EH (cell line): ENCODE measurements around the gene STRADA.
A peak's percentile ranks its signal among the peaks of the same experiment; 100 is the strongest.

Source experiments
- DNase-seq: peaks from one replicate; pipeline ENCODE4 v3.0.0-alpha.2; 2015; ENCODE audit warnings: low read depth

The STRADA gene

DNA sequence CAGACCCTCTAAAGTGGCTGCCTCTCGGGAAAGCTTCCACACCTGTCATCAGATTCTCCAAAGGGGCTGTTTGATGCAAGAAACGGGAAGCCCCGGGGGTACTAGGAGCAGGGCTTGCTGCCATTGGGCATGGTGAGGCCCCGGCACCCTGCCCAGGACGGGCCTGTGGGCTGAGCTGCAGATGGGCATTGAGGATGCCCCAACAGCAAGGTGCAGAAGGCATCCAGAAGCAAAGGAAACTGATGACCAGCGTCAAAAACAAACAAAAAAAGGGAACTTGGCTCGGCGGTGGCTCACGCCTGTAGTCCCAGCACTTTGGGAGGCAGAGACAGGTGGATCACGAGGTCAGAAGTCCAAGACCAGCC, 40.2 kb downstream of the STRADA start:
- no peak for DNase-seq

DNA sequence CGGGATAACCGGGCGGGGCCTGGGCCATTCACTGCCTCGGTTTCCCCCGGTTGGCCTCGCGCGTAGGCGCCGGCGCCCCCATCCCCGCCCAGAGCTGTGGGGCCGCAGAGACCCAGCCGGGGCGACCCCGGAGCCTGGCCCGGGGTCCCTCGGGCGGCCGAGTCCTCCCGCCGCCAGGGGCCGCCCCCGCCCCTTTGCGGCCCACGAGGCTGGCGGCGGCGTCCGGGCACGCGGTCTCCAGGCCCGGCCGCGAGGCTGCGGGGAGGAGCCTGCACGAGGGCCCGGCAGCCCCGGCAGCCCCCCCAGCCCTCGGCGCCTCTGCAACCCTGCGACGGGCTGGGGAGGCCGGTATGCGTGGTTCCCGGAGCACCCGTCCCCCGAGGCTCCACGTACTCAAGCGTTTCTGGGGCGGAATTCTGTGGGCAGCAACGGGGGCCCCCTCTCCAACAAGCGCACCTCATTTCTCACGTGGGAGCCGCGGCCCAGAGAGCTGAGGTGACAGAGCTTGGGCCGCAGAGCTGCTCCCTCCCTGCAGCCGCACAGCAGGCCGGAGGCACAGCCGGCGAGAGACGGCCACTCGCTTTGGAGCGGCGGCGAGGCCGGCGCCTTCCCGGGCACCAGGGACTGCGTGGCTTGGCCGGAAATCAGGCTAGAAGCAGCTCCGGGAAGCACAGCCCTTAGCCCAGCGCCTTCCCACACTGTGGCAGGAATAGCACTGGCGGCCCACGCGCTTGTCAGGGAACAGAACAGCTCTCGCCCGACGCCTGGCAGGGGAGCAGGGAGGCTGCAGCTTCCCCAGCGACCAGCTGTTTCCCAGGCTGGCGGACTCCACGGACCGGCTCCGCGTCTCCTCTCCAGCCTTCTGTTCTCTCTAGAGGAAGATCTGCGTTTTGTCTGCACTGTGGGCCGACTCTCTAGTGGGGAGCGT, 40.8 kb downstream of the STRADA start:
- DNase-seq = peak; percentile 56

DNA sequence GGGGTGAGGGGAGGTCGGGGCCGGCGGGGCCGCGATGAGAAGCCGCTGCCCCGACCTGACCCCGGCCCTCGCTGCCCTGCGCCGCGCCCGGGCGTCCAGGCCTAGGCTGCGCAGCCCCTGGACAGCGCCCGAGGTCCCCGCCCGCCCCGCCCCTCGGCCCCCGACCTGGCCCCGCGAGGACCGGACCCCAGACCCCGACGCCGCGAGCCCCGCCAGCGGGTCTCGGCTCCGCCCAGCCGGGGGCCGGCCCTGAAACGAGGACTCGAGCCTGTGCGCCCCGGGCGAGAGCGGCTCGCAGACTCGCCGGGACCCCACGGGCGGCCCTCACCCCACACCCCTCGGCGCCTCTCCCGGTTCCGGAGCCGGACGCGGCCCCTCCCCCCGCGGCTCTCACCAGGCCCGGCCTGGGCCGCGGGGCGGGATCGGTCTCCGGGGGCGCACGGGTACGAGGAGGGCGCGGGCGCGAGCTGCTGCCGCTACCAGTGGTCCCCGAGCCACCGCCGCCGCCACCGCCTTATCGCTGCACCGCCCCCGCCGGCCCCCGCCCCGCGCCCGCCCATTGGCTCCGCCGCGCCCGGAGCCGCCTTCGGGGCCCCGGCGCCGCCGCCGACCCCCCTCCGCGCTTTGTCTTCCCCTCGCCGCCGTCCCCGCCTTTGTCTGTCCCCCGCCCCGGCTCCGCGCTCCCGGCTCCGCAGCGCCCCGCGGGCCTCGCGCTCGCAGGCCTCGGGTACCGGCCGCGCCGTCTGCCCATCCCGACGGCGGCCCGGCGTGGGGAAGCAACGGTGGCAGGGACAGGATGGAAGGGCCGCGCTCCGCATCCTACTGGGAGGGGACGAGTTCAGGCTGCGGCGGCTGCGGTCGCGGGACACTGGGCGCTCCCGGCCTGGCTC, 41.7 kb downstream of the STRADA start, which contains the start of gene LIMD2:
TSS of gene LIMD2 (minus strand) at position 488 of the 890 bp plus-strand sequence. CDS start 827 bp downstream, outside the sequence.
- peak; percentile 56 for DNase-seq

DNA sequence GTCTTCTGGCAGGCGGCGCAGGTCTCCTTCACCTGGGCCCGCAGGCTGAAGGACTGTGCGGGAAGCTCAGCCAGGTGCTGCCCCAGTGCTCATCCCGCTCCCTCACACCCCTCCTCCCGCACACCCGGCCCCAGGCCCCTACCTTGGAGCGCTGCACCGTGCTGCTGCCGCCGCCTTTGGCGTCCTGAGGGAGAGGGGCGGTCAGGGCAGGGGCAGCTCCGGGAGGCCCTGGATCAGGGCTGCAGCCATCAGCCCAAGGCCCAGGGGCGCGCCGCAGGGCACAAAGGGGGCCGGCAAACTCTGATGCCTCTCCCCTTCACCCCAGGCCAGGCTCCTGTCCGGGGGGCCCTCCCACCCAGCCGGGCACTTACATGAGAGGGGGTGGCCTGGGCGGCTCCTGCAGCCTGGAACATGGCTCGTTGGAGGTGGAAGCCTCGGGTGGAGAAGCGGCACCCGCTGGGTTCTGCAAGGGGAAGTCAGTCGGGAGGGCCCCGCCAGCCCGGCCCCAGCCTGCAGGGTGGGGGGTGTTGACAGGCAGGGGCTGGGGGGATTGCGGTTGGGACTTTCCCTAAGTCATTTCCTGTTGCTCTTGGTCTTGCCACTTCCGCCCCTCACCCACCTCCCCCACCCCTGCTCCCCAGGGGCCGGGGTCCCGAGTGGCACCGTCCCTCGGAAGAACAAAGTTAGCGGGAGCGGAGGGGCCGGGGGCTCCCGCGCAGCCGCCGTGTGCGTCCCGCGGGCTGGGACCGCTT, 42.5 kb downstream of the STRADA start:
- peak; percentile 50 for DNase-seq

DNA sequence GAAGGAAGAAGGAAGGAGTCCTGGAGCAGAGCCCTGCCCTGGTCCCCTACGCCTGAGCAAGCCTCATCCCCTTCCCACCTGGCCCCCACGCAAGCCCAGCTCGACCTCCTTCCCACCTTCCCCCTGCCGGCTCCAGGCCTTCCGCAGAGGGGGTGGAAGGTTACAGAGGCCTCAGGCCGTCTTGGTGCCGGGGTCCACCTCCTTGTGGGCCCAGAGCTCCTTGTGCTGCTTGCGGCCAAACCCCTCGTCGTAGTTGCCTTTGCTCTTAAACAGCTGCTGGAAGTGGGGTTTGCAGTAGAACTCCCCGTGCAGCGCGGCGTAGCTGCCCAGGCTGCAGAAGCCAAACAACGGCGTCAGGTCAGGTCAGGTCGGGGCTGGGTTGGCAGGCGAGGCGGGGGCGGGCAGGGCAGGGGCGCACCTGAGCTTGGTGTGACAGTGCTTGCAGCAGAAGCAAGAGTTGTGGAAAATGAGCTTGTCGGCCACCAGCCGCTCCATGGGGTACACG, 43.2 kb downstream of the STRADA start:
- DNase-seq = no peak

DNA sequence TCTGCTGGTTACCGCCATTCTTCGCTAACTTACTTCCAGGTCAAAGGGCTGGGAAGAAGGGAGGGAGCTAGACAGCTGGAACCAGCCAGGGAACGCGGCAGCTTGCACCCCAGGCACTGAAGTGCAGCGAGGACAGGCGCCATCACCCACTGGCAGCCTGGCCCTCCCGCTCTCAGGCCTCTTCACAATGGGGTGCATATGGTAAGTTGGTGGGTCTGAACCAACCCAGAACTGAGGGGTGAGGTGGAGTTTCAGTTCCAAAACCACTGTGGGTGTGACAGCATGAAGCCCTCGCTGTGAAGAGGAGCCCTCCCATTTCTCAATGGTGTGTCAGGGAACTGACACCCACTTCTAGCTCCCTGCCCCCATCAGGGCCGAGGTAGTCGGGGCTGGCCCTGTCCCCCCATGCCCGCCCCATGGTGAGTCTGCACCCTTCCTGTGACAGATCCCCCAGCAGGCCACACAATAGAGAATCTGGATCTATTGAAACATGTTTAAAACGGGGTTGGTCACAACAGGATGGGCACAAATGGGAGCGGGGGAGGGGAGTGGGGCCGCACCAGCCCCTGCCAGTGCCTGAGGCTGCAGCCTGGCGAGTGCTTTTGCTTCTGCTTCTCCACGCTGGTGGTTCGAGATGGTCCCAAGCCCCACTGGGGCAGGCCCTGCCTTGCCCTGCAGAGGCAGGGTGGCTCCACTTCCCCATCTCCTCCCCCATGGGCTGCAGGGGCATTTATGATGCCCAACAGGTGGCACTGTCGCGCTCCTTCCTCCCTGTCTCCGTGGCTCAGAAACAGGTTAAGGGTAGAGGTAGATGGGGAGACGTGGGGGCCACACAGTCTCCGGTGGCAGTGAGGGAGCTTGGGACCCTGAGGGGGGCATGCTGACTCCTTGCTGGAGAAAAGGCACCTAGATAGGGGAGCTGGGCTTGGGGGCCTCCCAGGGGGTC, 44.0 kb downstream of the STRADA start:
- peak; percentile 43 for DNase-seq

DNA sequence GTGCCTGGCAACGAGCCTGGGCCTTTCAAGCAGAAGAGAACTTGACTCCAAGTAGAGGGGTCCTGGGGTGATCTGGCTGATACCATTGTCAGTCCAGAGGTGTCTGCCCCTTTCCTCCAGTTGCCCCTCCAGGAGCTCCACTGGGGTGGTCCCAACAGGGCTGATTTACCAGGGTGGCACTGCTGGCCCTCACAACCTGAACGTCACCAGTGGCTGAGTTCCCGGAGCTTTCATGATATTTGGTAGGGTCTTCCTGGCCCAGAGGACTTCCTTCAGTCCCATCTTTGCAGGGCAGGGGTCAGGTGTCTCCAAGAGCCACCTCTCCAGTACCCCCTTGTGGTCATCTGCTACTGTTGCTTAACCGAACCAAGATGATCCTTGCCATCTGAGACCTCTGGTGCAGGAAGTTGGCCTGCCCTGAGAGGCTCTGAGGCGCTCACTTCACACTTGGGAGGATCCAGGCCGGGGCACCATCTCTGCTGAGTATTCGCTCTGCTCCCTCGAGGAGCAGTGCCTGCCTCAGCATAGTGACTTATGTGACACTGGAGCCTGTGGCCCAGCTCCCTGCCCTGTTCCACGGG, 45.1 kb downstream of the STRADA start:
- DNase-seq = peak; percentile 49

DNA sequence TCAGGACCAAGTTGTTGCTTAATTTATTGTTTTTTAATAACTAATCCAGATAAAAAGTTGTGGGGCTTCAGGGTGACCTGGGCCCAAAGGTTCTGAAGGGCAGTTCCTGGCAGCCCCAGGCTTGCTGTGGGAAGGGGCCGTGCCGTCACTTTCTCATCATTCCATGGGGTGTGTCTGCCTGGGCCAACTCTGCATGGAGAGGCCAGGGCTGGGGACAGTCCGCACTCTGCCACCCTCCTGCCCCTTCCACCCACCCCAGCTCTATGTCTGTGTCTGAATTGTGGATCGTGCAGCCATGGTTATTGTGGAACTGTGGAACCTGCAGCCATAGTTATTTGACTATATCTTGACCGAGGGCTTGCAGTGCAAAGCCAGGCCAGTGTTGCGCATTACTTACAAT, 45.7 kb downstream of the STRADA start:
- DNase-seq = no peak

DNA sequence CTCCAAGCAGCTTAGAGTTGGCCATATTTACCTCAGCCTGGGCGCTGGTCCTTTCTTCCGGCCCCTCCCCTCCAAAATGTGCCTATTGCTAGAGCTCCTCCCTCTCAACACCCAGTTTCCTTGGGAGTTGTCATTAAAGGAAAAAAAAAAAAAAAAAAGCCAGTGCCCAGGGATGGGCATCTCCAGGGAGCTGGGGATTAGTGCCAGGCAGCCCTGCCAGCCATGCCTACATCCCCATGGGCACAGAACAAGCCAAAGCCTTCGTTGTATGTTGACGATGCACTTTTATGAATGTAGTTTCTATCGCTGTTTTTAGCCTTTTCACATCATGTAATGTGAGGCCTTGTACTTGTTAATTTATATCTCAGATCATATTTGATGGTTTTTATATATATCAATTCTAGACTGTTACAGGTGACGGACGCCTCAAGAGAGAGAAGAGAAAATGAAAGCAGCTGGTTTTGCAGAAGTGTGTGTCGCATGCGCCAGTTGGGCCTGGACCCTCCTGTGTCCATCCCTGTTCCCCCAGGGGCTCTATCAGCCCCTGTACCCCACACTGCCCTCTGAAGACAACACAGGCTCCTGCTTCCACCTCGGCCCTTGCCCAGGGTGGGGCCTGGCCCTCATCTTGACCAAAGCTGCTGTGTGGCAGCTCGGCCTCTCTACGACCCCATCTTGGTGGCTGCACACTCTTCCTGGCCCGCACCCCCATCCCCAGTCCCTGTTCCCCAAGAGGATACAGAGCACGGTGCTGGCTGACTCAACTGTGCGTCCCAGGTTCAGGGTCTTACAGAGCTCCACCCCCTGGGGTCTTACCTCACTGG, 46.4 kb downstream of the STRADA start:
- no peak for DNase-seq

DNA sequence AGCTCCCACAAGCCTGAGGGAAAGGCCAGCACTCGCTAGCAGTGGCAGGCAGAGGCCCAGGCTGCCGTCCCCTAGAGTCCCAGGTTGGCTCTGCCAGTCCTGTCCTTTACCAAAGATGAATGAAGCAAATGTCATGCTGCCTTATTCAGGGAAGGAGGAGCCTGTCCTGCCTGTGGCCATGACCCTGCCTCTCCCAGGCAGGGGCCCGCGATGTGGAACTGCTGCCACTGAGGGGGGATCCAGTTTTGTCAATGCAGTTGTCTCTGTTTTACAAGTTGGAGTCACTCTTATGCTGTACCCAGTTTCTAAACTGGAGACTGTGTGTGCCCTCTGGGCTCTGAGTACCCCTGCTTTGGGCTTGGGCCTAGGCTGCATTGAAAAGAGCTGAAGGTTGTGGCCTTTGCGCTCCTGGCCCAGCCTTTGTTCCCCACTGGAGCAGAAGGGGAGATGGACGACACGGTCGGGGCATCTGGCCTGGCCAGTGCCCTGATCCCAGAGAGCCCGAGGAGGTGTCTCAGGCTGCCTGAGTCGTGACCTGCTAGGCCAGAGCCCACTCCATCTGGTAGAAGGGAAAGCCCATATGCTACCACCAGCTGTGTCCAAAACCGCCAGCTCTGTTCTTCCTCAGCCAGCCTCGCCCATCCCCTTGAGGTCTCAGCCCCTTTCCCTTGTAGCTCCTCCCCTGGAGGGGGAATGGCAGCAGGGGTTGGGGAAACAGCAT, 47.2 kb downstream of the STRADA start:
- no peak for DNase-seq

DNA sequence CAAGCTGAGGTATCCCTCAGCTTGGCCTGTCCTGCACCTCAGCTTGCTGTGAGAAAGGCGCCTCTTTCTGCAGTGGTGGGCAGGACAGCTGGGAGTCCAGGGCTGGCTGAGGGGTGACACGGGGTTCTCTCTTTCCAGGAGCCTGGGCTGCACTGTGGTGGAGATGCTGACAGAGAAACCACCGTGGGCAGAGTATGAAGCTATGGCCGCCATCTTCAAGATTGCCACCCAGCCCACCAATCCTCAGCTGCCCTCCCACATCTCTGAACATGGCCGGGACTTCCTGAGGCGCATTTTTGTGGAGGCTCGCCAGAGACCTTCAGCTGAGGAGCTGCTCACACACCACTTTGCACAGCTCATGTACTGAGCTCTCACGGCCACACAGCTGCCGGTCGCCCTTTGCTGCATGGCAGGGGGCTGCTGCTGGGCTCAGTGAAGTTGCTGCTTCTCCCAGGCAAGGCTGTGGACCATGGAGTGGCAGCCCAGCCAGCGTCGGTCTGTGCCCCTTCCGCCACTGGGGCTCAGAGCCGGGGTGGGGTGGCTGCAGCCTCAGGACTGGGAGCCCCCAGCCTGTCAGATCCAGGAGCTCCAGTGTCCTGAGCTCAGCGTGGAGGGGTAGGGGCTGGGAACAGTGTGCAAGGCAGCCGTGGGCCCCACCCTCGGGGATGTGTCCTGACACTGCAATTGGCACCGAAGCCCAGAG, 48.0 kb downstream of the STRADA start:
- no peak for DNase-seq

DNA sequence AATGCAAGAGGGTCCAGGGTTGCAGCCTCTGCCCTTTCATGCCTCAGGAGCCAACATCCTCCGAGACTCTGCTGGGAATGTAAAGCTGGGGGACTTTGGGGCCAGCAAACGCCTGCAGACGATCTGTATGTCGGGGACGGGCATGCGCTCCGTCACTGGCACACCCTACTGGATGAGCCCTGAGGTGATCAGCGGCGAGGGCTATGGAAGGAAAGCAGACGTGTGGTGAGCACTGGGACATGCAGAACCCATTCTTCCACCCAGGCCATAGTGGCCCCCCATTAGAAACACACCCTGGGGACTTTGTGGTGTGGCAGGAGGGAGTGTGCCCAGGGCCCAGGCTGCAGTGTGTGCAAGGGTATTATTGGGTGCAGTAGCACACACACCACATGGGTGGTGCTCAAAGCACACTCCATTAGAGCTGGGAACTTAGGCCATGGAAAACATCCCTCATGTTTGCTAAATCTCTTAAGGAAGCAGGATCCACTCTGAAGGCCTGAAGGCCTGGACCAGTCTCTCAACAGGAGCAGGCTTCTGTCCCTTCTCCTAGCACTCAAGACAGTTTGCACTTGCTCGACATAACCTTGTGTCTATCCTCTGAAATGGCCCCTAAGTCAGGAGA, 49.3 kb downstream of the STRADA start:
- DNase-seq = no peak

DNA sequence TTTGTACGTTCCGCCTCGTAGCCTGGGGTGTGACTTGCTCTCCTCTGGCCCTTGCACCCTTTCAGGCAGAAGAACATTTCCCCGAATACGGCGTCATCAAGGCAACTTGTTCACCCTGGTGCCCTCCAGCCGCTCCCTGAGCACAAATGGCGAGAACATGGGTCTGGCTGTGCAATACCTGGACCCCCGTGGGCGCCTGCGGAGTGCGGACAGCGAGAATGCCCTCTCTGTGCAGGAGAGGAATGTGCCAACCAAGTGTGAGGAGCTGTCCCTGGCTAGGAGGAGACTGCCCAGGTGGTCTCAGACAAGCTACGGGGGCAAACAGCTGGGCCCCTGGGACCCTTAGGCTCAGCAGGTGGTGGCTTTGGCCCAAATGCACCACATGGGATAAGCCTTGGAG, 52.1 kb downstream of the STRADA start:
- DNase-seq = no peak

DNA sequence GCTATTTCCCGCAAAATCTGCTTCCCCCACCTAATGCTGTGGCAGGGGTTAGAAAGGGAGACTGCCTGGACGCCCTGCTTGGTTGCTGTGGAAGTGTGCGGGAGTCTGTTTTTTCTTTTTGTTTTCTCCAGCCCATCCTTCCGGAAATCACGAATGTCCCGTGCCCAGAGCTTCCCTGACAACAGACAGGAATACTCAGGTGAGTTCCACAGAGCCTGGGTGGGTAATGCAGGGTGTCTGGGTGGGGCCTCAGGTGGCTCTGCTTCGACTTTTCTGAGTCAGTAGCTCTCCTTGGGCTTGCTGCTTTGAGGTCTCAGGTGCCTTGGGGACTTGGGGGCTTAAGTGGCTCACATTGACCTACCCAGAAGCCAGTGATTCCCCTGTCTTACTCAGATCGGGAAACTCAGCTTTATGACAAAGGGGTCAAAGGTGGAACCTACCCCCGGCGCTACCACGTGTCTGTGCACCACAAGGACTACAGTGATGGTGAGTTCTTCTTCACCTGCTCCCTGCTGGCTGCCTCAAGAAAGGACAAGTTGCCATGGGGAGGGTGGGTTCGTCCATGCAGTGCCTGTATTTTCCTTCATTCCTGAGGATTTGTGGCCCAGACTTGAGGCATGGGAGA, 53.1 kb downstream of the STRADA start:
- no peak for DNase-seq

DNA sequence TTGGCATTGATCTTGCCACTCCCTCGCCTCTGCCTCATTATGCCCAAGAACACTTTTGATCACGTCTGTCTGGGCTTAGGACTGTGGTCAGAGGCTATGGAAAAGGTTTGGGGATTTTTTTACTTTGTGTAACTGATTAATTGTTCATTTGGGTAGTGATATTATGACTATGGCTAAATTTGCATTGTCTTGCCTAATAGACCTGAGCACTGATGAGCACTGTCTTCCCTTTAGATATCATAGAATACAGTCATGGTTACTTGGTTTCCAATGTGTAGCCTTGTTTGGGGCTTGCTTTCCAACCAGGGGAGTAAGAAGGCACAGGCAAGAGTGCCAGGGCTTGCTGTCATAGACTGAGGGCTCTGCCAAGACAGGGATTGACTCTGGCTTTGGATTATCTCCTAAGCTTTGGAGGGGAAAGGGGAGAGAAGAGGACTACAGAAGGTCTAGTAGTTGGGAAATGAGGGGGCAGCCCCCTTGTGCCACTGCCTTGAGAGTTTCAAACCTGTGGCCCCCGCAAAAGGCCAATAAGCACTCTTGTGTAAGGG, 55.4 kb downstream of the STRADA start:
- no peak for DNase-seq

DNA sequence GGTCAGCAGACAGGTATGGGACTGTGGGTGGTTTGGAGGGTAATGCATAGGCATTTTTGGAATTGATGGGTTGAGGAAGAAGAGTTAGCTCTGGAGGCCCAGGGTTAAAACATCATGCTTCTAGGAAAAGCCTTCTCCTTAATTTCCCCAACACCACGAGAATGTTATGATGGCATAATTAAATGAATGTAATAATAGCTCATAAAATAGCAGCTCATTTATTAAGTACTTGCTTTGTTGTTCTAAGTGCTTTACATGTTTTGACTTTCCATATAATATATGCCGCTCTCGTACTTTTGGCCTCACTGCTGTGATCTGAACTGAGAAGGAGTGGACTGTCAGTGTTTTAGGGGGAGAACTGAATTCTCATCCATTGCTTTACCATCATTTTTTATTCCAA, 56.0 kb downstream of the STRADA start:
- DNase-seq = no peak

DNA sequence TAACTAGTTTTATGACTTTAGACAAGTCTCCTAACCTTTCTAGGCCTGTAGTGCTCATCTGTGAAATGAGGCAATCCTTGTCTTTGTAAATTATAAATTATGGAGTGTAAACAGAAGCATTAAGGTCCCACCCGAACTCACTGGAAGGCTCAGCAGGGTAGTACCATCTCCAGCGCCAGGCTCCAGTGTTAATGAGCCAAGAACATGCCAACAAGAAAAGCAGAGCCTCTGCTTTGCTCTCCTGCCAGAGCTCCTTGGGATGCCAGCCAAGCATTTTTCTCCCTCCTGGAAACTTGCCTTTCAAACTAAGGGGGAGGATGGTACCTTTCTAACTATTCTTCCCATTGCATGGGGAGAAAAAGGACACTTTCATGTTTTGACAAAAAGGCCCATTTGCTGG, 56.6 kb downstream of the STRADA start:
- no peak for DNase-seq
